Midbrain (tissue), 1 donor: ENCODE data around the gene RAP1B.
"Not testable (repeated sequence)": the region's sequence is repeated elsewhere in the genome, so short reads cannot be mapped to it uniquely, and the experiment has no call there.

Experiments
- DNase-seq: peaks from one replicate; lab custom pipeline; 2025; lab: John Stamatoyannopoulos, UW

RAP1B gene

DNA sequence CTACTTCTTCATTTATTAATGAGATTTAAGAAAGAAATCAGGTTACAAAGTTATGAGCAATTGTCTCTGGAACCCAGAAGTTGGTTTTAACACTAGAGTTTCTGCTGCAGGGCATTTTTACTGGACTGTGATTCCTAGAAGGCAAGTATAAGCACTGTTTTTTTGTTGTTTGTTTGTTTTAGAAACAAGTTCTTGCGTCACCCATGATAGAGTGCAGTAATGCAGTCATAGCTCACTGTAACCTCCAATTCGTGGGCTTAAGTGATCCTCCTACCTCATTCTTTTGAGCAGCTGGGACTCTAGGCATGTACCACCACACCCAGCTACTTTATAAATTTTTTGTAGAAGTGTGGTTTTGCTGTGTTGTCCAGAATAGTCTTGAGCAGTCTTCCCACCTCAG lies 25.6 kb downstream of the RAP1B start:
- no peak for DNase-seq

DNA sequence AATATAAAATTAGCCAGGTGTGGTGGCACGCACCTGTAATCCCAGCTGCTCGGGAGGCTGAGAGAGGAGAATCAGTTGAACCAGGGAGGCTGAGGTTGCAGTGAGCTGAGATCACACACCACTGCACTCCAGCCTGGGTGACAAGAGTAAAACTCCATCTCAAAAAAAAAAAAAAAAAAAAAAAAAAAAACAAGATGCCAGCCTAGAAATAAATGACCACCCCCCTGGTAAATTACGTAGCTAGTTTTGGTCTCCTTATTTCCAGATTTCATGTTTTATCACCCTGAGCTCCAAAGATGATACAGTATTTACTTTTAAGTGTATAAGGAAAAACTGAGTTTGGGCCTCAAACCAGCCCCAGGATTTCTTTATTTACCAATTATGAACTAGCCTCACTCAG lies 26.7 kb downstream of the RAP1B start:
- not testable (repeated sequence) for DNase-seq

DNA sequence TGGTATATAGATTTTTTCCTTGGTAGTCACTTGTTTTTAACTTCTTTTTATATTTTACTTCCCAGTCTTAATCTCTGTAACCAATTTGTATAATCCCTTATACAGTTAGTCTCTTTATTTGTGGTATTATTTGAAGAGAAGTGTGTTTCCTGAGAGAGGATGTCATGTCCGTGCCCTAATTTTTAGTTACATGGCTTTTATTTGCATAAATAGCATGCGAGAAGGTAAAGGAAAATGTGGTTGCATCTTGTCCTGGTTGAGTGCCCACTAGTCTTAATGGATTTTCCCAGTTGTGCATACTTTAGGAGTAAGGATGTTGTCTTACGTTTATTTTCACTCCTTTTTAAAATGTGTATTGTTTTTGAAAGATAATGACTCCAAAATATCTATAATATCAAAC lies 27.5 kb downstream of the RAP1B start:
- DNase-seq: no peak

DNA sequence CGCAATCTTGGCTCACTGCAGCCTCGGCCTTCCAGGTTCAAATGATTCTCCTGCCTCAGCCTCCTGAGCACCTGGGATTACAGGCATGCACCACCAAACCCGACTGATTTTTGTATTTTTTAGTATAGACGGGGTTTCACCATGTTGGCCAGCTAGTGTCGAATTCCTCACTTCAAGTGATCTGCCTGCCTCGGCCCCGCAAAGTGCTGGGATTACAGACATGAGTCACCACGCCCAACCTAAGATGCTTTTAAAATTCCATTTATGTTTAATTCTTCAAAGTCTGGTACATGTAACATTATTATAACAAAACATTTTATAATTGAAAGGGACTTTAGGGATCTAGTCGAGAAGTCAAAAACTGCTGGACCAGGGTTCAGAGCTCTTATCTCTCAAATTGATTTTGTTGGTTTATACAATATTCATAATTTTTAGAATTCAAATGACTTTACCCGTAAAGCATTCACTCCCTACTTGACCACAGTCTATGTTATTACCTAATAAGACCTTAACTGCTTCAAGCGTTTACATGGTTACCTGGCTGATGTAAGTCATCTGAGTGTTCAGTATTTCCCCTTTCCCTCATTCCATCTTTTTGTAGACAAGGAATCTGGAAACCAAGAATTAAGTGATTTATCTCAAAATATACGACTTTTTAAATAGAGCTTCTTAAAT lies 28.2 kb downstream of the RAP1B start:
- no peak for DNase-seq

DNA sequence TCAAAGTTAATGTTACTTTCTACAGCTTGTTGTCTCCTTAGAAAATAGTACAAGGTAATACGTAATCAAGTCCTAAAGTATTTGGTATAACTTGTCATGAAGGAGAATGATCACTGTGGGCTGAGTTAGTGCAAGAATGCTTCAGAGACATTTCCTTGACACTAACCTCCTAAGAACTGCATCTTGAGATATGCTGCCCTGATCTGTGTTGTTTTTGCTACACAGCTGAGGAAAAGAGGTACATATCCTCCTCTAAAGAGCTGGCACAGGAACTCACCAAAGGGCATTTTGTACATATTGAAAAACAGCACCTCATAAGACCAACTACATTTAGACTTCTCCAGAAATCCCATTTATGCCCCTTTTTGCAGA lies 28.7 kb downstream of the RAP1B start:
- no peak for DNase-seq

DNA sequence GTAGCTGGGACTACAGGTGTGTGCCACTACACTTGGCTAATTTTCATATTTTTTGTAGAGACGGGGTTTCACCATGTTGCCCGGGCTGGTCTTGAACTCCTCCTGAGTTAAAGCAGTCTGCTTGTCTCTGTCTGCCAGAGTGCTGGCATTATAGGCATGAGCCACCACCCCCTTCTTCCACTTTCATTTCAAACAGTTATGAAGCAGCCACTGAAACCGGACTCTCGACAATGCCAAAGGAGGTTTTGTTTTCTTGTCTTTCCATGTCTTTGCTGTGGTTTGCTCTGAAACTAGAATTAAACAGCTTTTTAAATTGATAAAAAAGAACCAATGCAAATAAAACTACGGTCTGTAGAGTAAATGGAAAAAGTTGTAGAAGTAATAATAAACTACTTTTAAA lies 30.4 kb downstream of the RAP1B start:
- DNase-seq: no peak

DNA sequence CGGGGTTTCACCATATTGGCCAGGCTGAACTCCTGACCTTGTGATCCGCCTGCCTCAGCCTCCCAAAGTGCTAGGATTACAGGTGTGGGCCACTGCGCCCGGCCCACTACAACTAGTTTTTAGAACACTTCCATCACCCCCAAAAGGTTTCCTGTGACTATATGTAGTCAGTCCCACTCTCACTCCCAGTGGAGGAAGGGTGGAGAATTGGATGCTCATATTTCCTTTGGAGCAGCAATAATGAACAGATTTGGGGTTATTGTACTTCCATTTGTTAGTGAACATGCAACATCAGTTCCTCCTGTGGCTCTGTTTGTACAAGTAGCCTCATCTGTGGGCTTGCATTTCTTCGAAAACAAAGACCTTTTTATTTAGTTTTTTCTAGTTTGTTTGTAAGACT lies 35.8 kb downstream of the RAP1B start:
- no peak for DNase-seq

DNA sequence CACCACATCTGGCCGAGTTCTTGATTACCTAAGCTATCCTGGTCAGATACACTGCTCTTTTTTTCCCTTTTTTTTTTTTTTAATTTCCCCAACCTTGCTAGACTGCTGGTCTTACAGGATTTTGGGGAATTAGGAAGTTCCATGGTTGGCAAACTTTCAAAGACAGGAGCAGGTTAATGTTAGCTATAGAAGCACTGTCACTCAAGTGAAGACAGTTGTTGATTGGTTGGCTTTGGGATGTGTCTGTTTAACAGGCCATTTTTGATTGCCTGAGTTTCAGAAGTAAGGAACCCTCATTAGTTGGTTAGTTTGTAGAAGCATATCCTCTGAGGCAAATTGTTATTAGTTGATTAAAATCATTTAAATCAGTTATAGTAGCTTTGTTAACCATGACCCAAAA lies 36.8 kb downstream of the RAP1B start:
- DNase-seq: no peak

DNA sequence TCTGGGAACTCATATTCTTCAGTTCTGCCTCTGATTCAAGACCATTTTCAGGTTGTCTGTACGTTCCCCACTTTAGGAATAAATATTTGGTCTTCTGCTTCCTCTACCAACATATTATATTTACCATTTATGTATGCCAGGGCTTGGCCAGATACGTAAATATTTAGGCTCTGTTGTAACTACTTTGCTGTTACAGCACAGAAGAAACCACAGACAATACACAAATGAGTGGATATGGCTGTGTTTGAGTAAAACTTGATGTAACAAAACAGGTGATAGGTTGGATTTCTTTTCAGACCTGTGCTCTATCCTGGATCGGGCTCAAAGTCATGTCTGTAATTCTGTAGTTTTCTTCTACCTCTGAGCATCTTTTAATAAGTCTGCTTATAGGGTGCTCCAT lies 37.5 kb downstream of the RAP1B start:
- DNase-seq: no peak

DNA sequence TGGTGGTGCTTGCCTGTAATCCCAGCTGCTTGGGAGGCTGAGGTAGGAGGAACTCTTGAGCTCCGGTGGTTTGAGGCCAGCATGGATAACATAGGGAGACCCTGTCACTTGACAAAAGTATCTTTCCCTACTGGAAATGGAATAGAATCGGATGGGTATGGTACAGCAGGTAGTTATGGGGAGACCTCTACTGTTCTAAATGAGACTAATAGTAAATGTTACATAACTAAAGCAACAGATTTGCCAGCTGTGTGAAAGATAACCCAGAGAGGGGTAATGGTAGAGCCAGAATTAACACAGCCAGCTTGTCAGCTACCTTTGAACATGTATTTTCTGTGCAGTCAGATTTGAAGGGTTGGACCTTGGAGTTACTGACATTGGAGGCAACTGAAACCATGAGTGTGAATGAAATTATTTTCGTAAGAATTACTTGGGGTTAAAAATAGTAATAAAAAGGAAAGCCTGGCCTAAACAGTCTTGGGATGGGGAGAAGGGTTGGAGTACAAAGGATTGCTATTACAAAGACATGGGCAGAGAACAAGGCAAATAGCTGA lies 54.4 kb downstream of the RAP1B start:
- DNase-seq: no peak

DNA sequence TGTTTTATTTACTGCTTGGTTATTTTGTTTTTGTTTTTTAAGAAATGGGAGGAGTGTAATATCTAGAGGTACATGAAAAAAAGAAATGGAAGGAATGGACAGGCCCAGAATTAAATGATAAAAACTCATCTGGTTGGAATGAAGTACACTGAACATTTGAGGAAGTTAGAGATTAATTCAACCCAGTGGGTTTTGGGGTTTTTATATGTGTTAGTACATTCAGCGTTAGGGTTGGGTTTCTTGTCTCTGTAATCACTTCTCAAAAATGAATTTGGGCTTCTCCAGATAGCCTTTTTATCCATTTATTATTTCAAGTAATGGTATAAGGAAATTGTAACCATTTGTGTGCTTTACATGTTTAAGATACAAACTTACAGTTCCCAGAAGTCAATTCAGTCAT lies 56.6 kb downstream of the RAP1B start:
- DNase-seq: no peak

DNA sequence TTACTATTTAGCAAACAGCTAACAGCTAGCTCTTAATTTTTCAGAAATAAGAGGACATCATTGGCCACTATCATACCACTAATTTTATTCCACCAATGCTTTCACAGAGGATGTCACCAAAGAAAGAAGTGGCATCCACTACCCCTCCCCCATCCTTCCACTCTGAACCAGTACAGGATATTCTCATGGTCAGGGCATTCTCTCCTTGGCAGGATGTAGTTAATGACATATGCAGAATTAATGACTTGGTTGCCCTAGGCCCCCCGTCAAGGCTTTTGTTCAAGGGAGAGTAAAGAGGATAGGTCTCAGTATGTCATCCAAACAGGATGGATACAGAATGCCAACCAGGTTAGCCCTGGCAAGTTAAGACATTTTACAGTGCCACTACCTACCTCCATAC lies 57.2 kb downstream of the RAP1B start:
- DNase-seq: no peak

DNA sequence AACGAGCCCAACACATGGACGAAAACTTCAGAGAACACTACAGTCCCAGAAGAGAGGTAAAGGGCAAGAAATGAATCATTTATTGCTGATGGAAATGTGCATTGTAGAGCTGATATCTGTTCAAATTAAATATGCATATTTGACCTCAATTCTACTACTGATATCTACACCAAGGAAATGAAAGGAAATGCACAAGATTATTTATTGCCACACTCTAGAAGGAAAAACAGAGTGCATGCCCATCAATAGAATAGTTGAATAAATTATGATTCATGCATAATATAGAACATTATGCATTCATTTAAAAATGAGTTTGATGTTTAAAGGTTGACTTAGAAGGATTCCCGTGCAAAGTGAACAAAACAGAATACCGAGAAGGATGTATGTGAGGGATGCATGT lies 60.5 kb downstream of the RAP1B start:
- DNase-seq: no peak

DNA sequence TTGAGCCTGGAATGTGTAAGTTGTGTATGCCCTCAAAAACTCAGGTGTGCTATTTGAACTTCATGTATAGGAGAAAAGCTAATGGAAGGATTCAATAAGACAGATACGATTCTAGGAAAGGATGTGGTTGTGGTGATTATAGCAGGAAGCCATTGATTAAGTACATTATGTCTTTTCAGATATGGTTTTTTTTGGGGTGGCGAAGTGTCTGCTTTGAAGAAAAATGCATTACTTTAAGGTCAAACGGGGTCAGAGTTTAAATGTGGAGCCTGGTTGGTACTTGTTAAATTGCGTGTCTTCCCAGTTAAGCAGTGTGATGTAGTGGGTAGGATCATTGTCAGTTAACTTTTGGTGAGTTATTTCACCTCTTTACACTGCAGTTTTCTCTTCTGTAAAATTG lies 63.1 kb downstream of the RAP1B start:
- no peak for DNase-seq

DNA sequence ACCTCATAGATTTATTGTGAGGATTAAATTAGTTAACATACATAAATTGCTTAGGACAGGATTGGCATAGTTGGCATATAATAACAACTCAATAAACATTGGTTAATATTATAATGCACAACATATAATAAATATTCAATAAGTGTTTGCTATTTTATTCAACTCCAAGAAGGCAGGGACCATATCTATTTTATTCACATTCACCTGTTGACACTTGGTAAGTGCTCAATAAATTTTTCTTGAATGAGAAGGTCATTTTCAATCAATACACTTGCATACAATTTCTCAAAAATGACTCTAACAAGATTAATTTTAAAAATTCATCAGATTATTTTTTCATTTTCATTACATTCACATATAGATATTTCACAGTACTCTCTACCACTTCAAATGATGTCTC lies 63.7 kb downstream of the RAP1B start:
- DNase-seq: no peak

DNA sequence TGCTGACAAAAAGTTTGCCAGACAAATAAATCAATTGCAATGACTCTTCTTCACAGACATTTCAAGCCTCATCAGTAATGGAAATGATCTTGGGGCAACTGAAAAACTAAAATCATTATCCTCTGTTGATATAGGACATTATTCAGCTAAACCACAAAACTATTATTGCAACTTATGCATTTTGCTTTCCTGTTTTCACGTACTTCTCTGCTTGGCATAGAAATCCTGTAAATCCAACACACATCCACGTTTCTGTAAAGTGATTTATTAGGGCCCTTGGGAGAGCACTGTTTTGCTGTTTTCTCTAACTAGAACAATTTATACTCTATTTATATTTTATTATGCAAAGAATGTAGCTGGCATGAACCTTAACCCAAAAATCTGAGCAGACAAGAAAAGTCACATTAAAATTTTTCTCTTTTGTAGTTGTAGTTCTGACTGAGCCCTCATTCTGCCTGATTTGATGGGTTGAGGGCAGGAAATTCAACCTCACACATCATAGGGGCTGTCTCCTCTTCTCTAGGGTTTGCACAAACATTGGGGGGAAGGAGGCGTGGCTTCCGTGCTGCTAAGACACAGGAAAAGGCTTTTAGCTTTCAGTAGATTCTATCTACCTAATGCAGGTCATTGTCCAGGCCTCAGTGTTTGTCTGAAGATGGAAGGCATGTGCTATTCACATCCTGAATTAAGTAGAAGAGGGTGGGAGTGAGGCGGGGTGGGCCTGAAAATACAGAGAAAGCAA lies 64.6 kb downstream of the RAP1B start:
- no peak for DNase-seq

DNA sequence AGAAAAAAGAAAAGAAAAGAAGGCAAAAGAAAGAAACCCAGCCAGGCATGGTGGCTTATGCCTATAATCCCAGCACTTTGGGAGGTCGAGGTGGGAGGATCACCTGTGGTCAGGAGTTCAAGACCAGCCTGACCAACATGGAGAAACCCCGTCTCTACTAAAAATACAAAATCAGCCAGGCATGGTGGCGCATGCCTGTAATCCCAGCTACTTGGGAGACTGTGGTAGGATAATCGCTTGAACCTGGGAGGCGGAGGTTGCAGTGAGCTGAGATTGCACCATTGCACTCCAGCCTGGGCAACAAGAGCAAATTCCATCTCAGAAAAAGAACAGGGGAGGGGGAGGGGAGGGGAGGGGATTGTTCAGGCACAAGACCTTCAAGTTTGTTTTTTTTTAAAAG lies 66.2 kb downstream of the RAP1B start:
- DNase-seq: not testable (repeated sequence)

DNA sequence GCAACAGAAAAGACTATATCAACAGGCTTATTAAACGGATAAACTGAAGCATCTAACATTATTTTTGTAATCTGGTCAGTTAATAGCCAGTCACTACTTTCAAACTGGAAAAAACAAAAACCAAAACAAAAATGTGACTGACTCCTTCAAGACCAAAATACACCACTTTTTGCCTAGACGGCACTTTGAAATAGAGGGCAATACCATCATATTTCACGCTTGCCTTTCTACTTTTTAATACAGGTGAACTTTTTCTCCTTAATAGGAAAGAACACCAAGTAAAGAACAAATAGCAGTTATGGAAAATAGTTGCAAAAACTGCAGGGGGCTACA lies 75.5 kb downstream of the RAP1B start:
- no peak for DNase-seq

DNA sequence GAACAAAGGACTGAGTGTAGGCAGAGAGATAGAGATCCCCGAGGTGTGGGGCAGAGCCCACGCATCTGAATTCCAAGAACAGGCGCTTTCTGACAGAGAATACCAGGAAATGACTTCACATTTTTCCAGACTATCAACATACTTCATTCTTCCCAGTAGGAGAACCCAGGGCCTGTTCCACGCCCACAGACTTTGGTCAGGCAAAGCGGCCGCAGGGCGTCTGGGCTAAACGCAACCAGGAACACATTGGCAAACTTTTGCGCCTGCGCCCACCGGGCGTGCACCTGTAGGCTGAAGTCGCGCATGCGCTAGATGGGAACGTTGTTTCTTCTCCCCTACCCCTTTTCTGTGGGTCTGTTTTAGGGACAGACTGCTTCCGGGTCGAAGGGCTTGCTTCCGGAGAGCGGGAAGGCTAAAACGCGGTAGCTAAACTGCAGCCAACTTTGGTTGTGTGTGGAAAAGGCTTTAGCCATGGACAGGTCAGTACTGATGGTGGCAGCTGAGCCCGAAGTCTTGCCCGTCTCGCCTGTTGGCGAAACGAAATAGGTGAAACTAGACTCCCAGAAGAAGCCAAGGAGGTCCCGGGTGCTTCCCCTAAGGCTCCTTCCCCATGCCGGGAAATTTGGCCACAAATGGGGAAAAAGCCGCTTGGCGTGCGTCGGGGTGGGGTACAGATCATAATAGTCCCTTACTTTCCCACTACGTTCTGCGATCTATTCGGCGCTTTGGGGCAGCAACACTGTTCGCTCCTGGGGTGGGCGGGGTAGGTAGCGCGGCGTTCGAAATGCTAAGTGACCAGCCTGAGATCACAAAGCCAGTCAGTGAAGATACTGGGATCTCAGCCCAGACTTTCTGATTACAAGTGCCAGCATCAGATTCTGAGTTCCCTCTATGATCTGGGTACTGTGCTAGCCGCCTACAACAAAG lies 76.2 kb downstream of the RAP1B start, which contains the start of gene NUP107:
NUP107 (plus strand) TSS at position 384 of the 927 bp plus-strand sequence; CDS start at position 472, 88 bp downstream.
- peak; percentile 96 for DNase-seq

DNA sequence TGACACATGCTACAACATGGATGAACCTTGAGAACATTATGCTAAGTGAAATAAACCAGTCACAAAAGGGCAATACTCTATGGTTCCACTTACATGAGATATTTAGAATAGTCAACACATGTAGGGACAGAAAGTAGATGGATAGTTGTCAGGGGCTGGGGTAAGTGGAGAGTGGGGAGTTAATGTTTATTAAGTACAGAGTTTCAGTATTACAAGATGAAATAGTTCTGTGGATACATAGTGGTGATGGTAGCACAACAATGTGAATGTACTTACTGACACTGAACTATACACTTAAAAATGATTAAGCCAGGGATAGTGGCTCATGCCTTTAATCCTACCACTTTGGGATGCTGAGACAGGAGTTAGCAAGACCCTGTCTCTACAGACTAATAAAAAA lies 84.8 kb downstream of the RAP1B start:
- DNase-seq: no peak

DNA sequence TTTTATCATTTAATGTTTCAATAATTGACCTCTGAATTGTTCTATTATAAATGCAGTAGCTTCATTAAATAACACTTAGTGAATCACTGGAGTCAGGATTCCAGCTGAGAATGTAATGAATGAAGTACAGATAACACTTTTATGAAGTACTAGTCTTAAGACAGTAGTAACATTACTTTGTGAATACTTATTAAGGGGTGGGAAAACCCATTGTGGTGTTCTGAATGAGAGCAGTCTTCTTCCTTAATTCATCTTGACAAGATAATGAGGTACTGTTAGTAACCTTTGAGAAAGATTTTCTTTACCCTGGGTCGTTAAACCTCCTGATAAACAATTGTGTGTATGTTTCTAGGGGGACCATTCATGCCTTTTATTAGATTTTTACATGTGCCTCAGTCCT lies 88.8 kb downstream of the RAP1B start:
- no peak for DNase-seq
